DMS53 (cell line): ENCODE measurements around the gene TMEM179B.

Experiments
- DNase-seq: peaks from one replicate; lab custom pipeline; 2025; lab: John Stamatoyannopoulos, UW

Gene TMEM179B

DNA sequence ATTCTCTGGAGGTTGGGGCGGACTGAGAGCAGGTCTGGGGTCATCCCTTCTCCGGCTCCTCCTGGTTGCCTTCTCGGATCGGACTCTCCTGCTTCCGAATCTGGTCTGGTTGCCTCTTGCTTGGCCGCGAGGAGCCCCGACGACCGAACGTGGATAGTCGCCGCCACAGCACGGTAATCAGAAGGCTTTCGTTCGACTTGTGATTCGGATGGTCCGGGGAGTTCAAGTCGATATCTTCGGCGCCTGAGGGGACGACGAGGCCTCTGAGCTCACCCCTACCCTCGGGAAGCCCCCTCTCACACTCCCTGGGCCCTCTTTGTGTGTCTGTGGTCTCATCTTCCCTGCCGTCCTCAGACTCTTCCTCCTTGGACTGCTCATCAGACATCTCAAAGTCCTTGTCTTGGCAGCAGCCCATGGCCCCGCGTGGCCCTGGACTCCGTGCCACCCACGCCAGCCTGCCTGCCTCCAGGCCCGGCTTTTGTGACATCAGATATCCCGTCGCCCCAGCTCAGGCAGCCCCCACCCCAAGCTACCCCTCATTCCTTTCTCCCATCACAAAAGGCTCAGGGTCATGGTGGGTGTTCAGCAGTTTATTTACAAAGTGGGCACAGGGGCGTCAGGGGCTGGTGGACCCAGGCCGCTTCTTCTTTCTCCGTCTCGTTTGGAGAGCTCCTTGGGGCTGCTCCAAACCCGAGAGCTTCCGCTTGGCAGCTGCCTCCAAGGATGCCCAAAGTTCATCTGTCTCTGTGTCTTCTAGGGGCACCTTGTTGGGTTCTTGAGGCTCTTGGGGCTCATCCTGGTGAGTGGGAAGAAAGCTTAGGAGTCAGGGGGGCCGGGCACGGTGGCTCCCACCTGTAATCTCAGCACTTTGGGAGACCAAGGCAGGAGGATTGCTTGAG lies 45.4 kb downstream of the TMEM179B start, which contains the start of gene TEX54:
Gene TEX54 (minus strand): TSS at position 506 of the 899 bp plus-strand sequence.
- DNase-seq: peak; percentile 91

DNA sequence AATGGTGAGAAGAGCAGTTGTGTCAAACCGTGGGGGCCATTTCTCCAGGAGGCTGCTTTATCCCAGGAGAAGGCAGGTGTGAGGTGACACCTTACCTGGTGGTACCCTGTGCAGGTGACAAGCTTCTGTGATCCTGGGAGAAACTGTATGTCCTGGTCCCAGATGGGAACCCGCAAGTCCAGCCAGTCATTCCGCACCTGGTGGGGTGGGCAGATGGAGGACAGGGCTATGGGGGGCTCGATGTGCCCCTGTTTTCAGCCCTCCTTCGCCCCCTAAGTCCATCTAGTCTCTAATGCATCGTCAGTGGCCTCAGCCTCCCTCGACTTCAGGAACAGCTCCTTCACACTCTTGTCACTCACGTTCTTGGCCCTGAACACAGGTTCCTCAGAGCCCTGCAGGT lies 48.1 kb downstream of the TMEM179B start:
- DNase-seq: no peak

DNA sequence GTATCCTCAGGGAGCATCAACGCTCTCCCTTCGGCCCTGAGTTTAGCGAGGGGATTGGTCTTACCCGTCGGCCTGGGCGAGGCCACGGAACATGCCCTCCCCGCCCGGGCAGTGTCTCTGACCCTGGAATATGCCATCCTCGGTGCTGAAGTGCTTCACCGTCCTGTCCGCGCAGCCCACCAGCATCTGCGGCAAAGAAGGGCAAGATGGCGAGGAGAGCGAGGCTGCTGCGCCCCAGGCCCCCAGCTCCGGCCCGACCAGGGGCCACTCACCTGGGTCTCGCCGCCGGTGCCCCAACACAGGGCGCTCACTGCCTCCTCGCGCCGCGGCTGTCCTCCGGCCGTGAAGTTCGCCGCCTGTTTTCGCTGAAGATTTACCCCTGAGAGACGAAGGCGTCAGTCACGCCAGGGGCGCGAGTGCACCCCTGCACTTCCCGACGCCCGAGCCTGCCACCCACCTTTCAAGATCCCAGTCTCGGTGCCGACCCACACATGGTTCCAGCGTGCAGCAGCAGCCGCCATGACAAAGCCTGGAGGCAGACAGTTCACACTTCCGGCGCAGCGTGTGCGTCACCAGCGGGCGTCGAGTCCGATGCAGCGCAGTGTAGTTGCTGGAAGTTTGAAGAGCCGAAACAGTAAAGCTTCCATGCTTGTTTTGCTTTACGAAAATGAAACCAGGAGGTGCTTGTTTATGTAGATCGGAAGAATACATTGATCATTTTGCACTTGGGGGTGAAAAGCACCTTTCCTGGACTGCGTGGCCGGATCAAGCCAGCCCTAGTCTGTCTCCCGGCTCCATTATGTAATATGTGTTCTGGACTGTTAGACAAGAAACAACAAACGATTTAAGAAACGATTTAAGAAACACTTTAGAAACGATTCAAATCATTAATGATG lies 52.1 kb downstream of the TMEM179B start, which contains the start of gene WDR74:
Gene WDR74 (minus strand): TSS at position 541 of the 896 bp plus-strand sequence. CDS start 20 bp downstream, at position 521.
- DNase-seq: peak; percentile 96
